A673 (cell line): ENCODE measurements around the gene AGRN. TPM values are rescaled to one million over a fixed set of nuclear protein-coding genes. Genes with fewer than 3 reads are reported as not detected.

ENCODE experiments used
- BruUV-seq: library from RNA; stranded (reverse); fragments of 400-500 nt; replicated peaks from 2 replicates; lab custom pipeline; 2021; lab: Mats Ljungman, UMichigan
- CTCF ChIA-PET: fragments of 300-600 bp; sonication (Branson Sonifier 250); formaldehyde crosslinking; loops from one replicate; lab custom pipeline; 2022; ENCODE audit warnings: antibody characterized with exemption; lab: Charles Lee
- POLR2A ChIA-PET: fragments of 300-600 bp; sonication (Branson Sonifier 250); formaldehyde crosslinking; loops from one replicate; lab custom pipeline; 2022; ENCODE audit warnings: antibody characterized with exemption; ENCODE audit not compliant: low non-redundant PET; lab: Charles Lee
- DNase-seq: peaks from one replicate; pipeline ENCODE4 v3.0.0-alpha.2; 2015; ENCODE audit warnings: low spot score
- H3K27ac ChIP-seq: fragments of 200-600 bp; sonication (generic); 2 replicates; pipeline ENCODE4 v1.5.1; 2016; ENCODE audit warnings: mixed run types, low read depth, mild to moderate bottlenecking, mixed read lengths, antibody characterized with exemption, low read length; ENCODE audit not compliant: poor library complexity, severe bottlenecking
- H3K27me3 ChIP-seq: fragments of 200-600 bp; sonication (generic); replicated peaks from 2 replicates; pipeline ENCODE4 v1.6.1; 2017; ENCODE audit warnings: mixed run types, low read depth, mild to moderate bottlenecking, mixed read lengths, antibody characterized with exemption, low read length; ENCODE audit not compliant: insufficient read depth, poor library complexity
- H3K36me3 ChIP-seq: fragments of 200-600 bp; sonication (generic); 2 replicates; pipeline ENCODE4 v1.6.1; 2016; ENCODE audit warnings: mixed run types, mild to moderate bottlenecking, mixed read lengths, antibody characterized with exemption, low read length; ENCODE audit not compliant: insufficient read depth, poor library complexity, severe bottlenecking
- H3K4me1 ChIP-seq: fragments of 200-600 bp; sonication (generic); 2 replicates; pipeline ENCODE4 v1.6.1; 2017; ENCODE audit warnings: mixed run types, mild to moderate bottlenecking, mixed read lengths, antibody characterized with exemption, low read length; ENCODE audit not compliant: insufficient read depth, poor library complexity, severe bottlenecking
- H3K4me3 ChIP-seq: fragments of 200-600 bp; sonication (generic); 2 replicates; pipeline ENCODE4 v1.5.1; 2016; ENCODE audit warnings: low read depth, mixed run types, mild to moderate bottlenecking, mixed read lengths, low read length; ENCODE audit not compliant: poor library complexity, severe bottlenecking
- H3K9me3 ChIP-seq: fragments of 200-600 bp; sonication (generic); 2 replicates; pipeline ENCODE4 v1.6.1; 2016; ENCODE audit warnings: mixed run types, low read depth, mild to moderate bottlenecking, mixed read lengths, antibody characterized with exemption, low read length; ENCODE audit not compliant: poor library complexity, severe bottlenecking
- EZH2 ChIP-seq: fragments of 200-600 bp; sonication (generic); IDR thresholded peaks from 2 replicates; pipeline ENCODE4 v1.6.1; 2017; ENCODE audit warnings: borderline replicate concordance, low read depth, mild to moderate bottlenecking, mixed read lengths, antibody characterized with exemption, low read length; ENCODE audit not compliant: poor library complexity, severe bottlenecking
- intact Hi-C: fragments of 100-400 bp; cut with micrococcal nuclease; formaldehyde crosslinking; loops from one replicate; pipeline ENCODE4 v1.10.0; 2022; ENCODE audit not compliant: unreplicated experiment
- total RNA-seq: library from RNA; stranded (reverse); gene quantifications from 2 replicates; pipeline ENCODE4 v1.2.3, GENCODE V29; 2021
- TF ChIP-seq, protein P1 (sequence below): fragments of 300-800, 200-600 bp; sonication (generic); conservative IDR thresholded peaks from 2 replicates; pipeline ENCODE4 v1.5.1; 2017; ENCODE audit warnings: low read depth, mild to moderate bottlenecking, antibody characterized with exemption, low read length, moderate library complexity, mixed read lengths

Gene AGRN
- total RNA-seq, 1 experiment from 2014 or later = 151 TPM

DNA sequence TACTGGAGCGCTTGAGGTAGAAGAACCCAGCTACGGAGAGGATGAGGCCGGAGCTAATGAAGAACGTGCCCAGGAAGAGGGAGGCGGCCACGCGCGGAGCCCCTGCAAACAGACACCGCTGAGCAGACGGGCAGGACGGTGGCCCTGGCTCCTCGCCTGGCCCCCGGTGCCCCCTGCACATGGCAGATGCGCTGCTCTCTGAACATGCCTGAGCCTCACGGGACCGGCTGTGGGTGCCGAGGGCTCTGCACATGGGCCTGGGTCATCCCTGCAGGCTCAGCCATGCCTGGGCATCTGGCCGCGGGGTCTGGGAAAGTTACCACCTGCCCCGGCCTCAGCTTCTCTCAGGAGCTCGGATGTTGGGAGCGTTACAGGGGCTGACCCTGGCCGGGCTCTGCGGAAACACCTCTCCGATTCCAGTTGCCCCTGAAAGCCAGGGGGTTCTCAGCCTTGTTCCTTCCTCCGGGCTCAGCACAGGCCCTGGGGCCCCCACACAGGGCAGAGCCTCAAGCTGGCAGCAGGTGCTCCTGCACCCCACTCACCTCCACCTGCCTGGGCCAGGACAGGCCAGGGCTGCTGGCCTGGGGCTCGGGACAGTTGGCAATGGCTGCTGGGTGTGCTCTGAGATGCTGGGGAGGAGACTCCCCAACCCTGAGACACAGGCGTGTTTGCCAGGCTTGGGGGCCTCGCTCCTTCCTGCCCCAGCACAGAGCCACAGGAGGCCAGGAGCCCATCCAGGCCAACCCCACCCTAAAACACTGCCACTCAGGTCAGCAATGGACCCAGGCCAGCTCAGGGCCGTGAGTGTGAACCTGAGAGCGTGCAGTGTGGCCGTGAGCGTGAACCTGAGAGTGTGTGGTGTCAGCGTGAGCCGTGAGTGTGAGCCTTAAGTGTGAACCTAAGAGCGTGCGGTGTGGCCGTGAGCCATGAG, 66.3 kb downstream of the AGRN start:
- BruUV-seq = no TSS peak
- intact Hi-C loops = no loop called here
- POLR2A ChIA-PET = no interaction called here
- H3K36me3 ChIP-seq = no peaks in the 10 kb centered on the region
- no peak overlapping the region for H3K27ac ChIP-seq
- H3K9me3 ChIP-seq = no peaks in the 10 kb centered on the region
- no peaks in the 10 kb centered on the region for H3K4me1 ChIP-seq
- no peak overlapping the region for H3K4me3 ChIP-seq
- H3K27me3 ChIP-seq = no peaks in the 10 kb centered on the region
- TF ChIP-seq EZH2 = no peak
- TF ChIP-seq, protein P1, sequence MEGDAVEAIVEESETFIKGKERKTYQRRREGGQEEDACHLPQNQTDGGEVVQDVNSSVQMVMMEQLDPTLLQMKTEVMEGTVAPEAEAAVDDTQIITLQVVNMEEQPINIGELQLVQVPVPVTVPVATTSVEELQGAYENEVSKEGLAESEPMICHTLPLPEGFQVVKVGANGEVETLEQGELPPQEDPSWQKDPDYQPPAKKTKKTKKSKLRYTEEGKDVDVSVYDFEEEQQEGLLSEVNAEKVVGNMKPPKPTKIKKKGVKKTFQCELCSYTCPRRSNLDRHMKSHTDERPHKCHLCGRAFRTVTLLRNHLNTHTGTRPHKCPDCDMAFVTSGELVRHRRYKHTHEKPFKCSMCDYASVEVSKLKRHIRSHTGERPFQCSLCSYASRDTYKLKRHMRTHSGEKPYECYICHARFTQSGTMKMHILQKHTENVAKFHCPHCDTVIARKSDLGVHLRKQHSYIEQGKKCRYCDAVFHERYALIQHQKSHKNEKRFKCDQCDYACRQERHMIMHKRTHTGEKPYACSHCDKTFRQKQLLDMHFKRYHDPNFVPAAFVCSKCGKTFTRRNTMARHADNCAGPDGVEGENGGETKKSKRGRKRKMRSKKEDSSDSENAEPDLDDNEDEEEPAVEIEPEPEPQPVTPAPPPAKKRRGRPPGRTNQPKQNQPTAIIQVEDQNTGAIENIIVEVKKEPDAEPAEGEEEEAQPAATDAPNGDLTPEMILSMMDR = no peak
- CTCF ChIA-PET = no interaction called here
- DNase-seq = no peak

GRCh38 chr1:1086911-1087341, 67.0 kb downstream of the AGRN start:
- no TSS peak for BruUV-seq
- Histone ChIP-seq H3K9me3 (no peaks in the 10 kb centered on the region), H3K36me3 (no peaks in the 10 kb centered on the region), H3K27me3 (no peaks in the 10 kb centered on the region), H3K4me3 (no peak overlapping the region), H3K4me1 (no peaks in the 10 kb centered on the region), H3K27ac (no peak overlapping the region)
- CTCF ChIA-PET = no interaction called here
- intact Hi-C loops = no loop called here
- no peak for DNase-seq
- POLR2A ChIA-PET = no interaction called here
- no peak for TF ChIP-seq EZH2
- TF ChIP-seq, protein P1 = no peak

- ChIA-PET POLR2A (no interaction called here), CTCF (no interaction called here)
- no peaks in the 10 kb centered on the region for H3K27me3 ChIP-seq
- no peak for TF ChIP-seq EZH2
- TF ChIP-seq, protein P1 = no peak
- no peak overlapping the region for H3K27ac ChIP-seq
- DNase-seq = no peak
- no peaks in the 10 kb centered on the region for H3K4me1 ChIP-seq
- H3K4me3 ChIP-seq = no peak overlapping the region
- intact Hi-C loops = no loop called here
- H3K36me3 ChIP-seq = no peaks in the 10 kb centered on the region
- BruUV-seq = no TSS peak
- no peaks in the 10 kb centered on the region for H3K9me3 ChIP-seq
These were observed 67.6 kb downstream of the AGRN start for GRCh38 chr1:1087351-1088028.
